ENCODE results near the gene TLX2. TPM values are rescaled to one million over a fixed set of nuclear protein-coding genes. Genes with fewer than 3 reads are reported as not detected.

TLX2 gene
- total and polyA plus RNA-seq, 2 of the 8 experiments (the other 6 are each of a cell fraction or from before 2014, with no cell fraction given): 0.06 to 0.17 TPM

DNA sequence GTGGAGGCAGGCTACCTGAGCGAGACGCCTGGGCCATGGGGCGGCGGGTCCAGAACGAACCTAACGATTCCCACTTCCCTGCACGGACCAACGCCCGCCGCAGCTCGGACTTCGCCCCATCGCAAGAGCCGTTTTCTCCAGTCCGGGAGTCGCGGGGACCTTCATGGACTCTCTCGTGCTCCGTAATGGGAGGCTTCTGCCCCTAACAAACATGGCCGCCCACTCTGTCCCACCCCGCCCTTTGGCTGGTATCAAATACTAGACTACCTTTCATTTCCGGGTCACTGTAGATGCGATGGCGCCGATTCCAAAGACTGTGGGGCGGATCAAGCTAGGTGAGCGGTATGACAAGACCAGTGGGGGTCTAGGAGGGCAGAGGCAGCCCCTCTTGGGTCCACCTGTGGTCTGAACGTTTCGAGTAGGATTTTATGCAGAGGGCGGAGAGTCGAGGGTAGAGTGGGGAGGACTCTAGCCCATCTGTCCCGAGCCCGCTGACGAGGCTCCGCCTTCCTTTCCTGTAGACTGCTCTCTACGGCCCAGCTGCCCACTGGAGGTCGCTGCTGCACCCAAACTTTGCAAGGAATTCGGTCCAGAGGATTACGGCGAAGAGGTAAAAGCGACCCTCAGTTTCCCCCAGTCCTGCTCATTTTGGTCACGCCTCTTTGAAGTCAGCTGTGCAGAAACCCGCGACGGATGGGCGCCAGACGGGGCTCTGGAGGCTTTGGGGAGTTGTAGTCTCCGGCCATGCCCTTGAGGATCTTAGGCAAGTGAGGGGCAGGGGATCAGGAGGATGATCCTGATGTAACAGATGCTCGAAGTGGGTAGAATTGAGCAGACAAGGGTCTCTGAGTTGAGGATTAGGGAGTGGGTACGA lies 31.2 kb upstream of the TLX2 start, which contains the start of the genes CCDC142 and TTC31 (continued):
- TF ChIP-seq MAFK (IDR thresholded peaks at IDR 0.05; ENCODE audit: low read depth, low read length): no peak
- TF ChIP-seq ASH2L (IDR thresholded peaks at IDR 0.05; ENCODE audit: low read length): peak; percentile 84
- no peak for TF ChIP-seq BACH1 (IDR thresholded peaks at IDR 0.05; ENCODE audit: low read length)
- no peak for TF ChIP-seq RNF2 (IDR thresholded peaks at IDR 0.05; ENCODE audit: borderline replicate concordance, low read depth, low read length, missing control alignments, poor library complexity, severe bottlenecking)
- TF ChIP-seq ZNF274 (IDR thresholded peaks at IDR 0.05; ENCODE audit: borderline replicate concordance, extremely low read depth, low read length): no peak
- peak; percentile 11 for TF ChIP-seq KDM4A (IDR thresholded peaks at IDR 0.05; ENCODE audit: low read depth, low read length, severe bottlenecking)
- TF ChIP-seq CTBP2 (IDR thresholded peaks at IDR 0.05; ENCODE audit: borderline replicate concordance, insufficient read depth, insufficient read length, low read length): no peak
- TF ChIP-seq PHF8 (conservative IDR thresholded peaks at IDR 0.05; ENCODE audit: low read depth, low read length): peak; percentile 90
- TF ChIP-seq SUZ12 (IDR thresholded peaks at IDR 0.05; ENCODE audit: low read length): no peak
- TF ChIP-seq SIN3A (conservative IDR thresholded peaks at IDR 0.05 in 1 of 2, IDR thresholded peaks at IDR 0.05 in 1 of 2; ENCODE audit: low read depth in 1 of 2, low read length in 2 of 2): peak; percentile 20 to 60; a peak in 1 of 4 replicates
- peak; percentile 68 for TF ChIP-seq TBP (IDR thresholded peaks at IDR 0.05; ENCODE audit: low read depth, low read length)
- no peak for TF ChIP-seq EP300 (IDR thresholded peaks at IDR 0.05; ENCODE audit: borderline replicate concordance in 1 of 2, low read depth in 2 of 2, low read length in 2 of 2)
- TF ChIP-seq, protein P1, sequence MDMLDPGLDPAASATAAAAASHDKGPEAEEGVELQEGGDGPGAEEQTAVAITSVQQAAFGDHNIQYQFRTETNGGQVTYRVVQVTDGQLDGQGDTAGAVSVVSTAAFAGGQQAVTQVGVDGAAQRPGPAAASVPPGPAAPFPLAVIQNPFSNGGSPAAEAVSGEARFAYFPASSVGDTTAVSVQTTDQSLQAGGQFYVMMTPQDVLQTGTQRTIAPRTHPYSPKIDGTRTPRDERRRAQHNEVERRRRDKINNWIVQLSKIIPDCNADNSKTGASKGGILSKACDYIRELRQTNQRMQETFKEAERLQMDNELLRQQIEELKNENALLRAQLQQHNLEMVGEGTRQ (IDR thresholded peaks at IDR 0.05; ENCODE audit: low read length): no peak
- TF ChIP-seq, protein P2, sequence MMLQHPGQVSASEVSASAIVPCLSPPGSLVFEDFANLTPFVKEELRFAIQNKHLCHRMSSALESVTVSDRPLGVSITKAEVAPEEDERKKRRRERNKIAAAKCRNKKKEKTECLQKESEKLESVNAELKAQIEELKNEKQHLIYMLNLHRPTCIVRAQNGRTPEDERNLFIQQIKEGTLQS (IDR thresholded peaks at IDR 0.05; ENCODE audit: insufficient read depth, low read depth, low read length): no peak
- TF ChIP-seq, protein P3, sequence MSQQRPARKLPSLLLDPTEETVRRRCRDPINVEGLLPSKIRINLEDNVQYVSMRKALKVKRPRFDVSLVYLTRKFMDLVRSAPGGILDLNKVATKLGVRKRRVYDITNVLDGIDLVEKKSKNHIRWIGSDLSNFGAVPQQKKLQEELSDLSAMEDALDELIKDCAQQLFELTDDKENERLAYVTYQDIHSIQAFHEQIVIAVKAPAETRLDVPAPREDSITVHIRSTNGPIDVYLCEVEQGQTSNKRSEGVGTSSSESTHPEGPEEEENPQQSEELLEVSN (IDR thresholded peaks at IDR 0.05): peak; percentile 52

Measured in H1 (cell line).